Omental fat pad (tissue), 4 donors: ENCODE measurements around the gene COMTD1. TPM values are rescaled to one million over a fixed set of nuclear protein-coding genes. Genes with fewer than 3 reads are reported as not detected.

ENCODE experiments used
- ATAC-seq: fragments of 150-250 bp; one replicate; pipeline ENCODE4 v1.9.1; 2016; ENCODE audit warnings: mild to moderate bottlenecking, moderate library complexity; ENCODE audit not compliant: low FRiP score
- DNase-seq: peaks from one replicate; pipeline ENCODE4 v3.0.0-alpha.2; 2019; ENCODE audit warnings: low spot score
- CTCF ChIP-seq, 3 donors: fragments of 450-650 bp; IDR thresholded peaks; one replicate each; pipeline ENCODE4 v1.5.1; 2016 to 2017; ENCODE audit warnings: antibody characterized with exemption in 3 of 3, mild to moderate bottlenecking in 3 of 3, moderate library complexity in 2 of 3
- total RNA-seq, 4 donors: library from RNA; depleted of rRNA; stranded (reverse); fragments of >200 nt; gene quantifications; one replicate each; pipeline ENCODE4 v1.1.0, GENCODE V29; 2016

COMTD1 gene
- total RNA-seq, 4 donors from 2014 or later, result 16.1 to 30.6 (median 24.3) TPM

DNA sequence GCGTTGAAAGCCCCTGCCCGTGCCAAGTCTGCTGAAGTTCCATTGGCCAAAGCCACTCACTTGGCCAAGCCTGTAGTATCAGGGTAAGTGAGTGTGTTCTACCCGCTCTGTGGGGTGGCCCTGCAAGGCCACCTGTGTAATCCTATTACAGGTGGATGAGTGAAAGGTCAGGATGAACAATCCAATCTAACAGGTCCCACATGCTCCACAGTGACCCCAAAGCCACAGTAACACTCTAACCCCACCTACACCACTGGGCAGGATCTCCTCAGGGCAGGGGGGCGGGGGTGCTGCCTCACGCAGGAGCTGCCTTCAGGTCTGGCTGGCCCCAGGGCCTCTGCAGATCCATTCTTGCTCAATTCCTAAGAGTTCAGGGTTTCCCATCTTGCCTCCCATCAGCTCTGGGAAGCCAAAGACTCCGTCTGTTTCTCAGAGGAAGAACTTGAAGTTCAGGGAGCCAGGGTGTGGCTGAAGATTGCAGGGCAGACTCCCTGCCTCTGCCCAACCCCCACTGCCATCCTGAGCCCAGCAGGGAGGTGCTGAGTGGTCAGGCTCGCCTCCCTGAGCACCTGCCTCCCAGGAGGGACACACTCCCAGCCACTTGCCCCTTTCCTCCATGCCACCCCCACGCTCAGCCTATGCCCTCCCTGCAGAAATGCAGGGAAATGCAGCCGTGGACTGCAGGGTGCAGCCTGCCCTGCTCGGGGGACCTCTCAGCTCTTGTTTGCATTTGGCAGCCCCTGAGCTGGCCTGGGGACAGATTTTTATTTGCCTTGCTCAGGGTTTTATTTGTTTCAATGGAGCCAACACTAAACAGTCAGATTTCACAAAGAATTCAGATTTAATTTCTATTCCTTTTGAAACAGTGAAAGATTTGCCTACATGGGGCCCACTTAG is 9.8 kb upstream of the COMTD1 start:
- ATAC-seq, result no peak
- no peak for TF ChIP-seq CTCF (IDR thresholded peaks at IDR 0.05)
- no peak for DNase-seq

GRCh38 chr10:75244487-75245353 is 9.0 kb upstream of the COMTD1 start:
- DNase-seq, result no peak
- no peak for TF ChIP-seq CTCF (IDR thresholded peaks at IDR 0.05)
- ATAC-seq, result no peak

- no peak for TF ChIP-seq CTCF (IDR thresholded peaks at IDR 0.05)
- ATAC-seq (no peak), DNase-seq (no peak)
Measured at GRCh38 chr10:75243426-75243825, 7.7 kb upstream of the COMTD1 start.

DNA sequence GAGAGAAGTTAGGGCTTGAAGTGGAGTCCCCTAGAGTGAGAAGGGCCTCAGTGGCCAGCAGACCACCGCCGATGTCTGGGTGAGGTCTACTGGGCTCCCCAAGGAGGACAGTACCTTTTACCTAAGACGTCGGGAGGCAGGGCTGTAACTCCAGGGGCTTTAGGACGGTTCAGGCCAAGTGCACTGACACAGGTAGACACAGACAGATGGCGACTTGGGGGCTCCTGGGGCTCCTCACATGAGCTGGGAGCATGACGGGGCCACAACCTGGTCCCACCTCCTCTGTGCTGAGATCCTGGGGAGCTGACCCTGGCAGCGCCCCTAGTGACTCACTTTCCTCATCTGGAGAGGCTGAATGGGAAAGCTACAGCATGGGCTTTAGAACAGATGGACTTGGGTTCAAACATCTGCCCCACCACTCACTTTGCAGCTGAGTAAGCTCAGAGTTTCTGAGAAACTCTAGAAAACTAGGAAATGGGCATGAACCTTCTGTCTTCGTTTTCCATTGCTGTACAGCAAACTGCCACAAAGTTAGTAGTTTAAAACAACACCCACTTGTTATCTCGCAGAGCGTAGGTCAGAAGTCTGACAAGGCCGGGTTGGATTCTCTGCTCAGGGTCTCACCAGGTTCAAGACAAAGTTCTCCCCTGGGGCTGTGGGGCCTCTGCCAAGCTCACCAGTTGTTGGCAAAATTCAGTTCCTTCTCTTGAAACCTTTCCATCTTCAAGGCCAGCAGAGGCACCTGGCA is 4.7 kb upstream of the COMTD1 start:
- DNase-seq (no peak), ATAC-seq (no peak)
- TF ChIP-seq CTCF (IDR thresholded peaks at IDR 0.05), result no peak

DNA sequence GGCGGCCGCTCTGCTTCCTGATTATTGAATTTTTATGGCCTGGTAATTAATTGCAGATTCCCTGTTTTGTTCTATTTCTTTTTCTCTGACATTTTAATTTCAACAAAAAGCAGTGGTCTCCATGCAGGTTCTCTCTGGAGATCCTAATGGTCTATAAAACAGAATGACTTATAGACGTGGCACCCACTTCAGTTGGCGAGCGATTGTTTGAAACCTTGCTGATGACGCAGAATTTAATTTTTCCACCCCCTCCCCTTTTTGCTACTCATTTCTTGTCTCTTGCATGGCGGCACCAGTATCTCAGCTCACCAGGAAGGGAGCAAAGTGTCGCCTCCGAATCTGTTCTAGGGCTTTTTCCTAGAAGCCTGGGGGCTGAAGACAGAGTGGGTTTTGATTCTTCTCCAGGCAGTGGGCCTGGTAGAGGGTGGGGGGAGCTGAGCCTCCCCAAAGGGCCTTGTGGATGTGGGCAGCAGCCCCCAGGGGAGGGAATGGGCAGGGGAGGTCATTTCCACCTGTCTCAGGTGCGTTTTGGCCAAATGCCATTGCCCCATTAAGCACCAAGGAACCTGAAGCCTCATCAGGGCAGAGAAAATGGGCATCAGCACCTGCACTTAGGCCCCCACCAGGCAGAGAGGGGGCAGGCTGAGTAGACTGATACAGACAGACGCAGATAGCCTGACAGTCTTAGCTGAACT is 3.5 kb upstream of the COMTD1 start:
- no peak for TF ChIP-seq CTCF (IDR thresholded peaks at IDR 0.05)
- no peak for ATAC-seq
- no peak for DNase-seq
